HG02970 (cell line): ENCODE results near the gene NEDD4L.
"Not testable (repeated sequence)": the region's sequence is repeated elsewhere in the genome, so short reads cannot be mapped to it uniquely, and the experiment has no call there.

ENCODE experiments used
- ATAC-seq: cut with Tn5 transposase; IDR thresholded peaks from one replicate; pipeline ENCODE4 v1.9.1; 2021; ENCODE audit warnings: mild to moderate bottlenecking, moderate library complexity, moderate number of reproducible peaks; ENCODE audit not compliant: unreplicated experiment, low FRiP score

The NEDD4L gene

DNA sequence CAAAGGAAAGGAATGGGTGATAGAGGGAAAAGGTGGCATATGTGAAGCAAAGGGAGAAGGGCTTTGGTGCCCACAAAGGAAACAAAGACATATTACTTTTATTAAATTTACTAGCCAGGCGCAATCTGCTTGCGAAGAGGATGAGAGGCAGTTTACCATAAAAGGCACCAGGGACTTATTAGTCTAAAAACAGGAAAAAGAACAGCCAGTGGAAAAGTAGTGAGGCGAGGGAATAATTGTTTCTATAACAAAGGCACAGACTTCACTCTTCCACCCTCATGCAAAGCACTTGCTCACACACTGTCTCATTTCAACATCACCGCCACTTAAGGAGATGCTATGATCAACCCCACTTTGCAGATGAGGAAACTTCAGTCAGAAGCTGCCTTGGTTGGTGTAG lies 374.3 kb downstream of the NEDD4L start:
- no peak for ATAC-seq

DNA sequence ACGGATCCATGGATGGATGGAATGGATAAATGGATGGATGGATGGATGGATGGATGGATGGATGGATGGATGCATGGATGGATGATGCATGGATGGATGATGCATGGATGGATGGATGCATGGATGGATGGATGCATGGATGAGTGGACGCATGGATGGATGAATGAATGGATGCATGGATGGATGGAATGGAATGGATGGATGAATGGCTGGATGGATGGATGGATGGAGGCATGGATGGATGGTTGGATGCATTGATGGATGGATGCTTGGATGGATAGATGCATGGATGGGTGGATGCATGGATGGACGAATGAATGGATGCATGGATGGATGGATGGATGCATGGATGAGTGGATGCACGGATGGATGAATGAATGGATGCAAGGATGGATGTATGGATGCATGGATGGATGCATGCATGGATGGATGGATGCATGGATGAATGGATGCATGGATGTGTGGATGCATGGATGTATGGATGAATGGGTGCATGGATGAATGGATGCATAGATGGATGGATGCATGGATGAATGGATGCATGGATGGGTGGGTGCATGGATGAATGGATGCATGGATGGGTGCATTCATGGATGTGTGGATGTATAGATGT lies 375.7 kb downstream of the NEDD4L start:
- ATAC-seq = no peak

DNA sequence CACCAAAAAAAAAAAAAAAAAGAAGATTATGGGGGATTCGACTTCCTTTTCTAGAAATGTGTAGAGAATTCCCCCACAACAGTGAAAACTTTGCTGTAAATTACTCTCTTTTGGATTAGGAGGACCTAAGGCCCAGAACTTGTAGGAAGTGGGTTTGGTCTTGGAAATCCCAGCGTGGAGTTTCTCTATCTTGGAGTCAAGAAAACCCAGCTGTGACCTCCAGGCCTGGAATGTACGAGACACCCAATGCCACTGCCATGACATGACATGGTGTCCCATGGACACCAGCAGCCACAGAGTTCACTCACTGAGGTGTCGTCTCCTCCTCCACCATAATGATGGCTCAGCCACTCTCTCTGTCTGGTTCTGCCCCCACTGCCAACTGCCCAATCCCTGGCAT lies 382.6 kb downstream of the NEDD4L start:
- ATAC-seq = no peak

DNA sequence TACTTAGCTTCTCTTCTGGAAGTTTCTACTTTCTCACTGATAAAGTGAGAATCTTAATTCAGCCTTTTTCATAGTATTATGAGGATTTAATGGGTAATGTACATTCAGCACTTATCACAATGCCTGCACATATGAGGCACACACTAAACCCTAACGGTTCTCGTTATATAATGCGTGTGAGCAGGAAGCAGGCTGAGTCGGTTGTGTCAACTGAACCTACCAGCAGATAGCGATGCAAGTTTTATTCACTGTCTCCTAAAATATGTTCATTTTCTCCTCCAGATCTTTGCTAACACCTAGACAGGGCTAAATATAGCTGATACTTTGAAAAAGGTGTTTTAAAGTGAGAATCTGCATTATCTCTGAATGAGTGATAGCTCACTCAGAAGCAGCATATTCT lies 383.3 kb downstream of the NEDD4L start:
- no peak for ATAC-seq

DNA sequence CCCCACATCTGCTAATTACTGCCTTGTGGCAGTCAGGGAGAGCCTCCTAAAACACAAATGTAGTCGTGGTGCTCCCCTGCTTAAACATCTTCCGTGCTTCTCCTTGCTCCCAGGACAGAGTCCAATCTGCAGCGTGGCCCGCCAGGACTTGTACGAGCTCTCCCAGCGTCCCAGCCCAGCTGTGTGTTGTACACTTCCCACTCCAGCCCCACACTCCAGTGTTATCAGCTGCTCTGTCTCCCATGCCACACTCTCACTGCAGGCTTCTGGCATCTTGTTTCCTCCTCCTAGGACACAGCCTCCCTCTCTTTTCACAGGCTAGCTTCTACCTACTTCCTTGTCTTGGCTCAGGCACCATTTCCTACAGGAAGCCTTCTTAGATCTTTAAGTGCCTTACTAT lies 385.4 kb downstream of the NEDD4L start:
- ATAC-seq = no peak

DNA sequence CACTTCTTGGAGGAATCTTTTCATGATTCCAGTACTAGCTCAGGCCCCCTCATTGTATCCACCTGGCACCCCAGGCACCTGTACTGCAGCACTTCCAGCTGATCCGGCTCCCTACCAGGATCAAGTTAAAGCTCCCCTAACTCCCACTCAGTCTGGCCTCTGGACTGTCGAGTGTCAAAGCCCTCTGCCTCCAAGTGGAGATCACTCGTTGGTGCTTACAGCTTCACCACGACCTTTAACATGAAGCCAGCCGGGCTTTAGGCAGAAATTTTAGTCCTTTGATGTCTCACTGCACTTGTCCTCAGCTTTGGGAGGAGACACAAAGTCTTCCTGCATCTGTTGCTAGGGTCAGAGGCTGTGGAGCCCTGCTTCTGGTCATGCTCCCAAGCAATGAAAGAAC lies 387.2 kb downstream of the NEDD4L start:
- ATAC-seq = no peak

DNA sequence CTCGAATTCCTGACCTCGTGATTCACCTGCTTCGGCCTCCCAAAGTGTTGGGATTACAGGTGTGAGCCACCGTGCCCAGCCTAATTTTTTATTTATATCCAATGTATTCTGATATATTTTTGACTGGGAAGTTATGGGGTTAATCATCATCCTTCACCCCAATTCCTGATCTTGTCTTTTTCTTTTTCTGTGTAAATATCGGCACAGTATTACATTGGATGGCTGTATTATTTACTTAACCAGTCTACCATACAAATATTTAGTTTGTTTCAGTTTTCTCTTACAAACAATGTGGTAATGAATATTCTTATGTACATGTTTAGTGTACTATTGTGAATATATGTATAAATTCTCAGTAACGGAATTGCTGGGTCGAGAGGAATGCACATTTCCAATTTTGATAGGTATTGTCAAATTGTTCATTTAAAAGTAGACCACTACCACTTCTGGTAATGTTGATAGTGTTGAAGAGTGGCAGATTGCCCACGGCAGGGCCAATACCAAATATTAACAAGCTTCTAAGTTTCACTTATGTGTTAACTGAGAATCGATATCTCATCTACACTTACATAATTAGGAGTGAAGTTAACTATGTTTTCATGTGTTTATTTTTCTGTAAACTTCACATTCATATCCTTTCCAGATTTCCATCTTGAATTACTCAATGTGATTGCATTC lies 388.2 kb downstream of the NEDD4L start:
- no peak for ATAC-seq

DNA sequence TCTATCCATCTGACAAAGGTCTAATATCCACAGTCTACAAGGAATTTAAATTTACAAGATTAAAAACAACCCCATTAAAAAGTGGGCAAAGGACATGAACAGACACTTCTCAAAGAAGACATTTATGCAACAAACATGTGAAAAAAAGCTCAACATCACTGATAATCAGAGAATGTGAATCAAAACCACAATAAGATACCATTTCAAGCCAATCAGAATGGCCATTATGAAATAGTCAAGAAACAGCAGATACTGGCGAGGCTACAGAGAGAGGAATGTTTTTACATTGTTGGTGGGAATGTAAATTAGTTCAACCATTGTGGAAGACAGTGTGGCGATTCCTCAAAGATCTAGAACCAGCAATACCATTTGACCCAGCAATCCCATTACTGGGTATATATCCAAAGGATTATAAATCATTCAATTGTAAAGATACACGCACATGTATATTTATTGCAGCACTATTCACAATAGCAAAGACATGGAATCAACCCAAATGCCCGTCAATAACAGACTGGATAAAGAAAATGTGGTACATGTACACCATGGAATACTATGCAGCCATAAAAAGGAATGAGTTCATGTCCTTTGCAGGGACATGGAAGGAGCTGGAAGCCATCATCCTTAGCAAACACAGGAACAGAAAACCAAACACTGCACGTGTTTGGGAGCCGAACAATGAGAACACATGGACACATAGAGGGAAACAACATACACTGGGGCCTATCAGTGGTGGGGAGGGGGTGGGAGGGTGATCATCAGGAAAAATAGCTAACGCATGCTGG lies 391.4 kb downstream of the NEDD4L start:
- not testable (repeated sequence) for ATAC-seq

DNA sequence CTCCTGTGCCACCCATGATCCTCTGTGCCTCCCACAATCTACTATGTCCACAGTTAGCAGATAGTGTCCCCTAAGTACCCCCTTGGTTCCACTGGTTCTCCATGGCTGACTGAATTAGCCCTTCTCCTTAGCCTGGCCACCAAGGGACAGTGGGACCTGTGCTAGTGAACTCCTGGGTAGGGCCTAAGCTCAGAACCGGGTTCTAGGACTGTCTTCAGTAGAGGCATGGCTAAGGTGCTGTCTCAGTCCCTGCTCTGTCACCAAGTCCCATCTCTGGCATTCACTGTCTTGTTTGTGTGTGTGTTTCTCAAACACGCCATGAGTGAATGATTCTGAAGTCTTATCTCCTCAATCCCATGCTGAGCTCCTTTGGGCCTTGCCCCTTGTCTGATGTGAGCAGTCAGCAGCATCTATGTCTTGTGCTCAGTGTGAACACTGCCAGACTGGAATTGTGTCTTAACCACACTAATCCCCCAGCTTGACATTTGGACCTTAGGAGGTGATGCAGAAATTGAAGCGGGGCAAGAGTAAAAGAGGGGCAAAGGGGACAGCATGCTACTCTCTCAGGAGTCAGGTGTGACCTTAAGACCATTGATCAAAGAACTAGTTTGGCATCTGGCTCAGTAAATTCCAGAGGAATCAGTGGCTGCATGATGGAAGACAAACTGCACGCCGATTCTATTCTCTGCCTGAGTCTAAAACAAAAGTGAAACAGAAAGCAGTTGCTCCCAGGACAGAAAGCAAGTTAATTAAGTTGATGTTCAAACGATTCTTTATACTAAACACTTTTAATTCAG lies 394.3 kb downstream of the NEDD4L start:
- no peak for ATAC-seq

DNA sequence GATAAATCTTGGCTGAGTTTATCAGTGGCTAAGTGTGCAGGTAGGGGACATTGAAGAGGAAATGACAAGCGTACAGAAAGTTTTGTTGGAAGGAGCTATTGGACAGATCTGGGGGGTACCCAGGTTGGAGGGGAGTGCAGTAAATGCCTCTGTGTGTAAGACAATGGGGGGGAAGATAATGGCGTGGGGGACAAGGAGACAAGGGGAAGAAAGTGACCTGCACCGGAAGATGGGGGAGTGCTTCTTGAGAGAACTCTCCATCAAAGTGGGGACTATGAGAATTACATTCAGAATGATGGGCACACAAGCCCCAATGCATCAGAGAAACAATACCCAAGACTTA lies 394.9 kb downstream of the NEDD4L start:
- ATAC-seq = no peak

DNA sequence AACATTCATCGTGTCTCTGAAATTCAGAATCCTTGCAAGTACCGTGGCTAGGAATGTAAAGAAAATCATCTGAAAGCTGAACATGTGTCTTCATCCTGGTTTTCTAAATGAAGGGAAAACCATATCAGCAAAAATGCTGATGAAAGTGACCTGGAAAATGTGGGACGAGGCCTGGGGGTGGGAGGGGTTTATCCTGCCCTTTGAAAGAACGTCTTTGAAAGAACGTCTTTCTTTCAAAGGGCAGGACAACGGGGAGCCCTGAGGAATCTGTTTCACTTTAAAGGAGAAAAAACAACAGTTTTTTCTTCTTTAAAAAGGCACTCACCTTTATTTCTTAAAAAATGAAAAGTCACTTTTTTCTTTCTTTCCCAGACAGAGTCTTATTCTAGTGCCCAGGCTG lies 399.6 kb downstream of the NEDD4L start:
- ATAC-seq = no peak

DNA sequence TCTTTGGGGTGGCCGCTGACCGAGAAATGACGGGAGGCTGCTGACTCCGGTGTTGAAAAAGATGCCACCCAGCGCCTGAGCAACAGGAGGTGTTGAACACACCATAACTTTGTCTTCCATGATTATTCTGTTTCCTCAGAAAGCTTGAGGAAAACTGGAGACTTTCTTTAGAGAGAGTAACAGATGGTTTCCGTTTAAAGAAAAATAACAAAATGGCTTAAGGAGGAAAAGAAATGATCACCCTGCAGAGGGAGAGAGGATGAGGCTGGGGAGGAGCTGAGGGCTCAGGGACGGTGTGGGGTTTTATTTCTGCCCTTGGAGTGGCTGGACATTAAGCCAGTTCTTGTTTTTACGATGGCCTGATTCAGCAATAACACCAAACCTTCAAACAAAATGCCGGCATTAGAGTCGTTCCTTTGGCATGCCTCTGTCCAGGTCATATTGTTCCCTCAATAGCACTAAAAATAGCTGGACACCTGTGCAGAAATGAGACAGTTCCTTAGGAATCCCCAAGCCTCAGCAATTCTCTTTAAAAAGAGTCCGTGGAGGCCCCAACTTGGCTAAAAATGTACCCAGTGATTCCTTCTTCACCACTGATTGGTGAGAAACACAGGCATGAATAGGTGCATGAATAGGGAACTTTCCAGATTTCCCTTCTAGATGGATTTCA lies 402.5 kb downstream of the NEDD4L start:
- ATAC-seq = no peak

DNA sequence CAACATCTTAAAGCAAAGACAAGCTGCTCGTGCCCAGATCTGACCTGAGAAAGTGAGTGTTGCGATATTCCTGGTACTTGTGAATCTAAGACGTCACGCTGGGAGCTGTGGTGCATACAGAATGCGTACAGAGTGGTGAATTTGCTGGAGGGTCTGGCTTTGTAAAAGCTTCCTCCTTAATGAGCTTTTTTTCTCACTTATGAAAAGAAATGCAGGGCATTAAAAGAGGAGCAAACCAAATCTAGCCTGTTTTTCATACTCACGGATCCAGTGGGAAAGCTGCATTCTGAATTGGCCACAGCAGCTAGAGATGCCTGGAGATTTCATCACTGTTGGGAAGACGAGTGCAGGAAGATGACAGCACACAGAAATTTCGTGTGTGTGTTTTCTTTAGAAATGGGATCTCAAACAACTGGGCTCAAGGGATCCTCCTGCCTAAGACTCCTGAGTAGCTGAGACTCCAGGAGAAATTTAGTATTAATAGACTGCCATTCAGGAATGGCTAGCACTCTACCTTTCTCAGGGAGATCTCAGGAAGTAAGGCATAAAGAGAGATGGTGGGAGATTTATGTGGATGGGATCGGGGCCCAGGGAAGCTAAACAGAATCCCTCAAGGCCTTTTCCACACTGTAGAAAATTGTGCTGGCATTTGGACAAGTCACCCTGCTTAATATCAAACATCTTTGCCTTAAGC lies 403.5 kb downstream of the NEDD4L start:
- ATAC-seq = no peak

DNA sequence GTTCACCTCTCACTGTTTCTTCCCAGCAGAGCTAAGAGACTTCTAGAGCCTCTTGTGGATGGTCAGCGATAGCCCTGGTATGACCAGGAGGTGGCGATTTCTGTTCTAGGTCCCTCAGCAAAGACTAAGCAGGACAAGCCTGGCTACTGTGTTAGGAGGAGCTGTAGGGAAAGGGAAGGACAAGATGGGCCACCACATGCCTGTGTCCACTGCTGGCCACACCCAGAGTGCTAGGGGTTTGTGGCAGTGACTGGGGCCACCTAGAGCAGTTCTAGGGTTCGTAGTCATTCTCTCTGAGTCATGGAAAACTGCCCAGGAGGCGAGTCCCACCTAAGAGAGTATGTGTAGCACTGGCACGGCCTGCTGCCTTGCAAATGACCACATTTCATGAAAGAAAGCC lies 405.4 kb downstream of the NEDD4L start:
- no peak for ATAC-seq
